HEK293 (cell line): ENCODE data around the gene VSTM2B.

Experiments used
- GLIS2 ChIP-seq: fragments of 450-650 bp; formaldehyde crosslinking; IDR thresholded peaks from 2 replicates; pipeline ENCODE4 v1.5.1; 2016; ENCODE audit warnings: missing biosample characterization, missing genetic modification characterization
- IKZF3 ChIP-seq: fragments of 450-650 bp; IDR thresholded peaks from 2 replicates; pipeline ENCODE4 v1.5.0; 2018; ENCODE audit warnings: missing biosample characterization, mild to moderate bottlenecking, missing genetic modification characterization, moderate library complexity
- SCRT2 ChIP-seq: fragments of 450-650 bp; formaldehyde crosslinking; IDR thresholded peaks from 2 replicates; pipeline ENCODE4 v1.5.1; 2016; ENCODE audit warnings: missing biosample characterization, missing genetic modification characterization
- TRIM28 ChIP-seq: IDR thresholded peaks from 2 replicates; pipeline ENCODE4 v1.6.1; 2011; ENCODE audit warnings: low read length, control low read depth, borderline replicate concordance
- ZNF169 ChIP-seq: fragments of 450-650 bp; formaldehyde crosslinking; IDR thresholded peaks from 2 replicates; pipeline ENCODE4 v1.5.1; 2016; ENCODE audit warnings: missing biosample characterization, missing genetic modification characterization
- ZNF223 ChIP-seq: fragments of 450-650 bp; formaldehyde crosslinking; IDR thresholded peaks from 2 replicates; pipeline ENCODE4 v1.5.1; 2016; ENCODE audit warnings: missing biosample characterization, missing genetic modification characterization
- ZNF266 ChIP-seq: fragments of 450-650 bp; formaldehyde crosslinking; IDR thresholded peaks from 2 replicates; pipeline ENCODE4 v1.5.1; 2016; ENCODE audit warnings: missing biosample characterization, missing genetic modification characterization, low read depth
- ZNF394 ChIP-seq: fragments of 450-650 bp; formaldehyde crosslinking; IDR thresholded peaks from 2 replicates; pipeline ENCODE4 v1.5.1; 2016; ENCODE audit warnings: missing biosample characterization, missing genetic modification characterization, mild to moderate bottlenecking, moderate library complexity, borderline replicate concordance
- ZNF544 ChIP-seq: fragments of 450-650 bp; formaldehyde crosslinking; IDR thresholded peaks from 2 replicates; pipeline ENCODE4 v1.5.0; 2017; ENCODE audit warnings: missing biosample characterization, missing genetic modification characterization
- ZNF623 ChIP-seq: fragments of 450-650 bp; formaldehyde crosslinking; IDR thresholded peaks from 2 replicates; pipeline ENCODE4 v1.5.1; 2016; ENCODE audit warnings: missing biosample characterization, missing genetic modification characterization
- ZNF768 ChIP-seq: fragments of 450-650 bp; formaldehyde crosslinking; IDR thresholded peaks from 2 replicates; pipeline ENCODE4 v1.5.1; 2018; ENCODE audit warnings: missing biosample characterization, mild to moderate bottlenecking, missing genetic modification characterization
- ZNF843 ChIP-seq: fragments of 450-650 bp; formaldehyde crosslinking; IDR thresholded peaks from 2 replicates; pipeline ENCODE4 v1.5.1; 2016; ENCODE audit warnings: missing biosample characterization, missing genetic modification characterization
- ZSCAN16 ChIP-seq: fragments of 450-650 bp; formaldehyde crosslinking; IDR thresholded peaks from 2 replicates; pipeline ENCODE4 v1.5.1; 2016; ENCODE audit warnings: missing biosample characterization, missing genetic modification characterization
- ZSCAN23 ChIP-seq: fragments of 450-650 bp; formaldehyde crosslinking; IDR thresholded peaks from 2 replicates; pipeline ENCODE4 v1.5.1; 2016; ENCODE audit warnings: missing biosample characterization, missing genetic modification characterization
- TF ChIP-seq, protein P1 (sequence below): fragments of 450-650 bp; formaldehyde crosslinking; IDR thresholded peaks from 2 replicates; pipeline ENCODE4 v1.5.1; 2016; ENCODE audit warnings: missing biosample characterization, missing genetic modification characterization
- TF ChIP-seq, protein P2 (sequence below): fragments of 450-650 bp; formaldehyde crosslinking; IDR thresholded peaks from 2 replicates; pipeline ENCODE4 v1.5.1; 2016; ENCODE audit warnings: missing biosample characterization, missing genetic modification characterization, borderline replicate concordance
- TF ChIP-seq, protein P3 (sequence below): fragments of 450-650 bp; formaldehyde crosslinking; conservative IDR thresholded peaks from 2 replicates; pipeline ENCODE4 v1.5.1; 2016; ENCODE audit warnings: low read depth, missing biosample characterization, missing genetic modification characterization
- TF ChIP-seq, protein P4 (sequence below): fragments of 450-650 bp; formaldehyde crosslinking; IDR thresholded peaks from 2 replicates; pipeline ENCODE4 v1.5.1; 2016; ENCODE audit warnings: missing biosample characterization, missing genetic modification characterization
- TF ChIP-seq, protein P5 (sequence below): fragments of 450-650 bp; formaldehyde crosslinking; IDR thresholded peaks from 2 replicates; pipeline ENCODE4 v1.5.1; 2016; ENCODE audit warnings: missing biosample characterization, missing genetic modification characterization
- TF ChIP-seq, protein P6 (sequence below): fragments of 450-650 bp; formaldehyde crosslinking; IDR thresholded peaks from 2 replicates; pipeline ENCODE4 v1.5.1; 2016; ENCODE audit warnings: missing biosample characterization, missing genetic modification characterization
- TF ChIP-seq, protein P7 (sequence below): fragments of 450-650 bp; formaldehyde crosslinking; IDR thresholded peaks from 2 replicates; pipeline ENCODE4; 2016; ENCODE audit warnings: missing biosample characterization, missing genetic modification characterization

VSTM2B gene

DNA sequence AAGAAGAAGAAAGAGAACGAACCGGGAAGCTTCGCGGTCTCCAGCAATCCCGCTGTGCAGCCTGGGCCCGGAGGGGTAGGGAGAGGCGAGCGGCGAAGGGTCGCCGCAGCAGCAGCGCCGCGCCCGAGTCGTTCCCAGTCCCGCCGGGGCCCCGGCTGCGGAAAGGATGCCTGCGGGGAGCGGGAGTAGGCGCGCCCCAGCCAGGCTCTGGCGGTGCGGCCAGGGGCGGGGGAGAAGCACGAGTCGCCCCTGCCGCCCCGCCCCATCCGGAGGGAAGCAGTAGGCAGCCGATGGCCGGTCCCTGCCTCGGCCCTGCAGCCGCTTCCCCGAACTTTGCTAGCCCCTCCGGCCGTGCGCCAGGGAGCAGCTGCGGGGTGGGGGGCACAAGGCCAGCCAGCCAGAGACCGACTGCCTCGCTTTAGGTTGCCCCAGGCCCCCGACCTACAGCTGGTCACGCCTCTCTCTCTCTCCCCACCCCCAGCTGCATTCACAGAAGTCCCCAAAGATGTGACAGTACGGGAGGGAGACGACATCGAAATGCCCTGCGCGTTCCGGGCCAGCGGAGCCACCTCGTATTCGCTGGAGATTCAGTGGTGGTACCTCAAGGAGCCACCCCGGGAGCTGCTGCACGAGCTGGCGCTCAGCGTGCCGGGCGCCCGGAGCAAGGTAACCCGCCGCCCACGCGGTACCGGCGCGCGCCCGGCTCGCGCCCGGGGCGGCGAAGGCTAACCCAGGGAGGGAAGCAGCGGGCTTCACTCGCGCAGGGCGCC, 1.1 kb downstream of the VSTM2B start (continued):
- TF ChIP-seq, protein P1, sequence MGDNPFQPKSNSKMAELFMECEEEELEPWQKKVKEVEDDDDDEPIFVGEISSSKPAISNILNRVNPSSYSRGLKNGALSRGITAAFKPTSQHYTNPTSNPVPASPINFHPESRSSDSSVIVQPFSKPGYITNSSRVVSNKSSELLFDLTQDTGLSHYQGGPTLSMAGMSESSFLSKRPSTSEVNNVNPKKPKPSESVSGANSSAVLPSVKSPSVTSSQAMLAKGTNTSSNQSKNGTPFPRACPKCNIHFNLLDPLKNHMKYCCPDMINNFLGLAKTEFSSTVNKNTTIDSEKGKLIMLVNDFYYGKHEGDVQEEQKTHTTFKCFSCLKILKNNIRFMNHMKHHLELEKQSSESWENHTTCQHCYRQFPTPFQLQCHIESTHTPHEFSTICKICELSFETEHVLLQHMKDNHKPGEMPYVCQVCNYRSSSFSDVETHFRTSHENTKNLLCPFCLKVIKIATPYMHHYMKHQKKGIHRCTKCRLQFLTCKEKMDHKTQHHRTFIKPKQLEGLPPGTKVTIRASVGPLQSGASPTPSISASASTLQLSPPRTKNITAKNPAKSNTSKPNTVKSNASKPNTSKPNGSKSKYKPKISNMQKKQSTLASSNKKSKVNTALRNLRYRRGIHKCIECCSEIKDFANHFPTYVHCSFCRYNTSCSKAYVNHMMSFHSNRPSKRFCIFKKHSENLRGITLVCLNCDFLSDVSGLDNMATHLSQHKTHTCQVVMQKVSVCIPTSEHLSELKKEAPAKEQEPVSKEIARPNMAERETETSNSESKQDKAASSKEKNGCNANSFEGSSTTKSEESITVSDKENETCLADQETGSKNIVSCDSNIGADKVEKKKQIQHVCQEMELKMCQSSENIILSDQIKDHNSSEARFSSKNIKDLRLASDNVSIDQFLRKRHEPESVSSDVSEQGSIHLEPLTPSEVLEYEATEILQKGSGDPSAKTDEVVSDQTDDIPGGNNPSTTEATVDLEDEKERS (tag by site-specific recombination): no peak
- TF ChIP-seq, protein P2, sequence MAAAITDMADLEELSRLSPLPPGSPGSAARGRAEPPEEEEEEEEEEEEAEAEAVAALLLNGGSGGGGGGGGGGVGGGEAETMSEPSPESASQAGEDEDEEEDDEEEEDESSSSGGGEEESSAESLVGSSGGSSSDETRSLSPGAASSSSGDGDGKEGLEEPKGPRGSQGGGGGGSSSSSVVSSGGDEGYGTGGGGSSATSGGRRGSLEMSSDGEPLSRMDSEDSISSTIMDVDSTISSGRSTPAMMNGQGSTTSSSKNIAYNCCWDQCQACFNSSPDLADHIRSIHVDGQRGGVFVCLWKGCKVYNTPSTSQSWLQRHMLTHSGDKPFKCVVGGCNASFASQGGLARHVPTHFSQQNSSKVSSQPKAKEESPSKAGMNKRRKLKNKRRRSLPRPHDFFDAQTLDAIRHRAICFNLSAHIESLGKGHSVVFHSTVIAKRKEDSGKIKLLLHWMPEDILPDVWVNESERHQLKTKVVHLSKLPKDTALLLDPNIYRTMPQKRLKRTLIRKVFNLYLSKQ (tag by site-specific recombination): no peak
- 0 out of 2 replicates have a peak, but pooled peaks have one; percentile 7 for TF ChIP-seq ZNF266 (tag by site-specific recombination)
- TF ChIP-seq ZNF843 (tag by site-specific recombination): peak; percentile 35; the same call in 1 of the 2 replicates
- peak; percentile 19; the same call in 1 of the 2 replicates for TF ChIP-seq IKZF3
- TF ChIP-seq, protein P3, sequence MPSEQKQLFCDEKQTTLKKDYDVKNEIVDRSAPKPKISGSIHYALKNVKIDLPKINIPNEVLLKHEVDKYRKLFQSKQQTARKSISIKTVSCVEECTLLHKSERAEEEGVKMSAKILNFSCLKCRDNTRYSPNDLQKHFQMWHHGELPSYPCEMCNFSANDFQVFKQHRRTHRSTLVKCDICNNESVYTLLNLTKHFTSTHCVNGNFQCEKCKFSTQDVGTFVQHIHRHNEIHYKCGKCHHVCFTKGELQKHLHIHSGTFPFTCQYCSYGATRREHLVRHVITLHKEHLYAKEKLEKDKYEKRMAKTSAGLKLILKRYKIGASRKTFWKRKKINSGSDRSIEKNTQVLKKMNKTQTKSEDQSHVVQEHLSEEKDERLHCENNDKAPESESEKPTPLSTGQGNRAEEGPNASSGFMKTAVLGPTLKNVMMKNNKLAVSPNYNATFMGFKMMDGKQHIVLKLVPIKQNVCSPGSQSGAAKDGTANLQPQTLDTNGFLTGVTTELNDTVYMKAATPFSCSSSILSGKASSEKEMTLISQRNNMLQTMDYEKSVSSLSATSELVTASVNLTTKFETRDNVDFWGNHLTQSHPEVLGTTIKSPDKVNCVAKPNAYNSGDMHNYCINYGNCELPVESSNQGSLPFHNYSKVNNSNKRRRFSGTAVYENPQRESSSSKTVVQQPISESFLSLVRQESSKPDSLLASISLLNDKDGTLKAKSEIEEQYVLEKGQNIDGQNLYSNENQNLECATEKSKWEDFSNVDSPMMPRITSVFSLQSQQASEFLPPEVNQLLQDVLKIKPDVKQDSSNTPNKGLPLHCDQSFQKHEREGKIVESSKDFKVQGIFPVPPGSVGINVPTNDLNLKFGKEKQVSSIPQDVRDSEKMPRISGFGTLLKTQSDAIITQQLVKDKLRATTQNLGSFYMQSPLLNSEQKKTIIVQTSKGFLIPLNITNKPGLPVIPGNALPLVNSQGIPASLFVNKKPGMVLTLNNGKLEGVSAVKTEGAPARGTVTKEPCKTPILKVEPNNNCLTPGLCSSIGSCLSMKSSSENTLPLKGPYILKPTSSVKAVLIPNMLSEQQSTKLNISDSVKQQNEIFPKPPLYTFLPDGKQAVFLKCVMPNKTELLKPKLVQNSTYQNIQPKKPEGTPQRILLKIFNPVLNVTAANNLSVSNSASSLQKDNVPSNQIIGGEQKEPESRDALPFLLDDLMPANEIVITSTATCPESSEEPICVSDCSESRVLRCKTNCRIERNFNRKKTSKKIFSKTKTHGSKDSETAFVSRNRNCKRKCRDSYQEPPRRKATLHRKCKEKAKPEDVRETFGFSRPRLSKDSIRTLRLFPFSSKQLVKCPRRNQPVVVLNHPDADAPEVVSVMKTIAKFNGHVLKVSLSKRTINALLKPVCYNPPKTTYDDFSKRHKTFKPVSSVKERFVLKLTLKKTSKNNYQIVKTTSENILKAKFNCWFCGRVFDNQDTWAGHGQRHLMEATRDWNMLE (tag by site-specific recombination): no peak
- TF ChIP-seq, protein P4, sequence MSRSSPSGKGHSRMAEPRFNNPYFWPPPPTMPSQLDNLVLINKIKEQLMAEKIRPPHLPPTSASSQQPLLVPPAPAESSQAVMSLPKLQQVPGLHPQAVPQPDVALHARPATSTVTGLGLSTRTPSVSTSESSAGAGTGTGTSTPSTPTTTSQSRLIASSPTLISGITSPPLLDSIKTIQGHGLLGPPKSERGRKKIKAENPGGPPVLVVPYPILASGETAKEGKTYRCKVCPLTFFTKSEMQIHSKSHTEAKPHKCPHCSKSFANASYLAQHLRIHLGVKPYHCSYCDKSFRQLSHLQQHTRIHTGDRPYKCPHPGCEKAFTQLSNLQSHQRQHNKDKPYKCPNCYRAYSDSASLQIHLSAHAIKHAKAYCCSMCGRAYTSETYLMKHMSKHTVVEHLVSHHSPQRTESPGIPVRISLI: no peak
- TF ChIP-seq ZNF169 (tag by site-specific recombination): no peak
- no peak for TF ChIP-seq TRIM28
- TF ChIP-seq ZNF623 (tag by site-specific recombination): no peak
- no peak for TF ChIP-seq ZNF394 (tag by site-specific recombination)
- TF ChIP-seq ZSCAN16: no peak
- TF ChIP-seq ZNF223 (tag by site-specific recombination): no peak
- no peak for TF ChIP-seq ZNF768 (tag by site-specific recombination)
- peak; percentile 25; the same call in 1 of the 2 replicates for TF ChIP-seq SCRT2 (tag by site-specific recombination)
- TF ChIP-seq, protein P5, sequence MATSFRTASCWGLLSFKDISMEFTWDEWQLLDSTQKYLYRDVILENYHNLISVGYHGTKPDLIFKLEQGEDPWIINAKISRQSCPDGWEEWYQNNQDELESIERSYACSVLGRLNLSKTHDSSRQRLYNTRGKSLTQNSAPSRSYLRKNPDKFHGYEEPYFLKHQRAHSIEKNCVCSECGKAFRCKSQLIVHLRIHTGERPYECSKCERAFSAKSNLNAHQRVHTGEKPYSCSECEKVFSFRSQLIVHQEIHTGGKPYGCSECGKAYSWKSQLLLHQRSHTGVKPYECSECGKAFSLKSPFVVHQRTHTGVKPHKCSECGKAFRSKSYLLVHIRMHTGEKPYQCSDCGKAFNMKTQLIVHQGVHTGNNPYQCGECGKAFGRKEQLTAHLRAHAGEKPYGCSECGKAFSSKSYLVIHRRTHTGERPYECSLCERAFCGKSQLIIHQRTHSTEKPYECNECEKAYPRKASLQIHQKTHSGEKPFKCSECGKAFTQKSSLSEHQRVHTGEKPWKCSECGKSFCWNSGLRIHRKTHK: no peak
- TF ChIP-seq ZNF544 (tag by site-specific recombination): no peak
- TF ChIP-seq ZSCAN23 (tag by site-specific recombination): no peak
- peak; percentile 77 for TF ChIP-seq GLIS2 (tag by site-specific recombination)
- TF ChIP-seq, protein P6, sequence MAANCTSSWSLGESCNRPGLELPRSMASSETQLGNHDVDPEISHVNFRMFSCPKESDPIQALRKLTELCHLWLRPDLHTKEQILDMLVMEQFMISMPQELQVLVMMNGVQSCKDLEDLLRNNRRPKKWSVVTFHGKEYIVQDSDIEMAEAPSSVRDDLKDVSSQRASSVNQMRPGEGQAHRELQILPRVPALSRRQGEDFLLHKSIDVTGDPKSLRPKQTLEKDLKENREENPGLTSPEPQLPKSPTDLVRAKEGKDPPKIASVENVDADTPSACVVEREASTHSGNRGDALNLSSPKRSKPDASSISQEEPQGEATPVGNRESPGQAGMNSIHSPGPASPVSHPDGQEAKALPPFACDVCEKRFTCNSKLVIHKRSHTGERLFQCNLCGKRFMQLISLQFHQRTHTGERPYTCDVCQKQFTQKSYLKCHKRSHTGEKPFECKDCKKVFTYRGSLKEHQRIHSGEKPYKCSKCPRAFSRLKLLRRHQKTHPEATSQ (tag by site-specific recombination): no peak
- TF ChIP-seq, protein P7, sequence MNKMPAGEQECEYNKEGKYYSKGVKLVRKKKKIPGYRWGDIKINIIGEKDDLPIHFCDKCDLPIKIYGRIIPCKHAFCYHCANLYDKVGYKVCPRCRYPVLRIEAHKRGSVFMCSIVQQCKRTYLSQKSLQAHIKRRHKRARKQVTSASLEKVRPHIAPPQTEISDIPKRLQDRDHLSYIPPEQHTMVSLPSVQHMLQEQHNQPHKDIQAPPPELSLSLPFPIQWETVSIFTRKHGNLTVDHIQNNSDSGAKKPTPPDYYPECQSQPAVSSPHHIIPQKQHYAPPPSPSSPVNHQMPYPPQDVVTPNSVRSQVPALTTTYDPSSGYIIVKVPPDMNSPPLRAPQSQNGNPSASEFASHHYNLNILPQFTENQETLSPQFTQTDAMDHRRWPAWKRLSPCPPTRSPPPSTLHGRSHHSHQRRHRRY (tag by site-specific recombination): 0 out of 2 replicates have a peak, but pooled peaks have one; percentile 38
